HG02884 (cell line): ENCODE data around the gene TSPAN31.
A peak's percentile ranks its signal among the peaks of the same experiment; 100 is the strongest.
"Not testable (repeated sequence)": the region's sequence is repeated elsewhere in the genome, so short reads cannot be mapped to it uniquely, and the experiment has no call there.

Experiments used
- ATAC-seq: cut with Tn5 transposase; IDR thresholded peaks from one replicate; pipeline ENCODE4 v1.9.1; 2021; ENCODE audit warnings: mild to moderate bottlenecking, moderate library complexity; ENCODE audit not compliant: unreplicated experiment

TSPAN31 gene

DNA sequence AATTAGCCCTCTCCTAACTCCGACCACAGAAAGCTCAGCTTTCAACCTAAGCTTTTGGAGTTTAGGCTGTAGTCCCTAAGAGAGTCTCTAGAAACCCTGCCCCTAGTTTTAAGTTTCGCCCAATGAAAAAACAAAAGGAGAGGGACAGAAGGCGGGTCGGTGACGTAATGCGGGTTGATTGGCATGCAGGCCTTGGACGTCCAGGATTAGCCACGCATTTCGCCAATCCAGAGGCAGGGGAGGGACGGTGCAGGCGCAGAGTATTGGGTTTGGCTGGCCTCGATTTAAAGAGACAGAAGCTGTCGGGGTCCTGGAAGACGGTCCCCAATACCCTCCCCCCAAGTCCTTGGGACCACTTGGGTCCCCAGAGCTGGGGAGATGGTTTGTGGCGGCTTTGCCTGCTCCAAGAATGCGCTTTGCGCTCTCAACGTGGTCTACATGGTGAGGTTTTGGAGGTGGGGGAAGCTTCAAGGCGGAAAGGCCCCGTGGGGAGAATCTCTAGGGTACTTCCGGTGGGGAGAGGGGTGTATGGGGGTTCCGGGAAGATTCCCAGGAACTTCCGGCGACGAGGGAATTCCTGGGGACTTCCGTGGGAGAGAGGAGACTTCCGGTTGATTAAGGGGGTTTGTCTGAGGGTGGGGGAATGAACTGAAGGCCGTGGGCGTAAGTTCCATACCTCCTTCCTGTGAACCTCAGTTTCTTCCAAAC lies at the start of gene TSPAN31:
Gene TSPAN31, plus strand, starts transcription at position 263 of the 708 bp plus-strand sequence. Its CDS starts 116 bp downstream, at position 379.
- ATAC-seq, result peak; percentile 78

DNA sequence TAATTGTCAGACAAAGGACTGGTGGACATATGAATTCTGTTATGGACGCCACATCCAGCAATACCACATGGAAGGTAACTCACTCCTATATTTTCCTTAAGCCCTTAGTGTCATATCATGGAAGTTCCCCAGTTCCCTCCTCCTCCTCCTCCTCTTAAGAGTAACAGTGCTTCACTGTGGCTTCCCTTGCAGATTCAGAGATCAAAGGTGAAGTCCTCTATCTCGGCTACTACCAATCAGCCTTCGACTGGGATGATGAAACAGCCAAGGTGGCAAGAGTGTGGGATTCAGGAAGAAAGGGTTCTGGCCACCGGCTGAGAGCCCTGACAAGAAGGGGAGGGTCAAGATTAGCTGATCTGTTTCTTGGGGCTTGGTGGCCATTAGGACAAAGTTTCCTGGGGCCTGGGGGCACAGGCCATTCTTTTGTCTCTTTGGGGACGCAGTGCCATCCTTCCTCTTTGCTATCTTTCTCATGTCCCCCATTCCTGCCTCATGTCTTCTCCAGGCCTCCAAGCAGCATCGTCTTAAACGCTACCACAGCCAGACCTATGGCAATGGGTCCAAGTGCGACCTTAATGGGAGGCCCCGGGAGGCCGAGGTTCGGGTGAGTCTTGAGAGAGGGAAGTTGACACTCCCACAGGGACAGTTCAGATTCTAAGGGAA lies 48.9 kb upstream of the TSPAN31 start:
- ATAC-seq, result no peak

GRCh38 chr12:57697076-57697475 lies 47.8 kb upstream of the TSPAN31 start:
- ATAC-seq, result no peak

DNA sequence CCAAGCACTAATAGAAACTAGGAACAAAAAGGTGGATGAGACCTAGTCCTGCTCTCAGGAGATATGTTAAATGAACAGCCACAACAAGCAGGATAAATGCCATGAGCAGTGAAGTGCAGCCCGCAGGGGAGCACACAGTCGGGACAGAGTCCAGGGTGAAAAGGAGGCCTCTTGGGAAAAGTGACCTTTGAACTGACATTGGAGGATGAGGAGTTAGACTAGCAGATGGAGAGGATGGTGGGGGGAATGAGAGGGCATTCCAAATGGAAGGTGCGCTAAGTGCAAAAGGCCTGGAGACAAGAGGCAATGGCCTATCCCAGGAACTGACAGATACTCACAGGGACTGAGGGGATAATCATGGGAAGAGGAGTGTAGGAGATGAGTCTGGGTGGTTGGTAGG lies 46.4 kb upstream of the TSPAN31 start:
- no peak for ATAC-seq

DNA sequence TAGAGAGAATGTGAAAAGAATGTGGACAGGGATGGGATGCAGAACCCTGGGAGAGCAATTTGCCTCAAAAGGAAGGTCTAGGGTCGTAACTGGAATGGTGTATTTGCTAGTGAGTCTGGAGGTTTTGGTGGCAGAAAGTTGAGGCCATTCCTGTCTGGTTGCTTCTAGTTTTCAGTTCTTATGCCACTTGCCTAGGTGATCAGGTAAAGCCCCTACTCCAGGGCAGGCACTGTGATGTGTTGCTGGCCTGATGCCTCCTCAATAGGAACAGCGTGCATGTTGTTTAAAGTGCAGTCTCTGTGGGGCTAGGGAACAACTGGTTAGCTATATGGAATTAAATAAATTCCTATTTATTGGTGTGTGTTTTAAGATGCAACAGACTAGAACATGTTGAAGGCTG lies 44.5 kb upstream of the TSPAN31 start:
- no peak for ATAC-seq

GRCh38 chr12:57707250-57707649 lies 37.6 kb upstream of the TSPAN31 start:
- no peak for ATAC-seq

DNA sequence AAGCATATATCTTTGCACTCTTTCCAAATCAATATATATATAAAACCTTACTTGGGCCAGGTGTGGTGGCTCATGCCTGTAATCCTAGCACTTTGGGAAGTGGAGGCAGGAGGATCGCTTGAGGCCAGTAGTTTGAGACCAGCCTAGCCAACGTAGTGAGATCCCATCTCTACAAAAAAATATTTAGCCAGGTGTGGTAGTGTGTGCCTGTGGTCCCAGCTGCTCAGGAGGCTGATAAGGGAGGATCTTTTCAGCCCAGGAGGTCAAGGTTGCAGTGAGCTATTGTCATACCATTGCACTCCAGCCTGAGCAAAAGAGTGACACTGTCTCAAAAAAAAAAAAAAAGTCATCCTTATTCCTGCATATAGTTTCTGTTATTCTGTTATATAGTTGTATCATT lies 36.5 kb upstream of the TSPAN31 start:
- ATAC-seq, result no peak

DNA sequence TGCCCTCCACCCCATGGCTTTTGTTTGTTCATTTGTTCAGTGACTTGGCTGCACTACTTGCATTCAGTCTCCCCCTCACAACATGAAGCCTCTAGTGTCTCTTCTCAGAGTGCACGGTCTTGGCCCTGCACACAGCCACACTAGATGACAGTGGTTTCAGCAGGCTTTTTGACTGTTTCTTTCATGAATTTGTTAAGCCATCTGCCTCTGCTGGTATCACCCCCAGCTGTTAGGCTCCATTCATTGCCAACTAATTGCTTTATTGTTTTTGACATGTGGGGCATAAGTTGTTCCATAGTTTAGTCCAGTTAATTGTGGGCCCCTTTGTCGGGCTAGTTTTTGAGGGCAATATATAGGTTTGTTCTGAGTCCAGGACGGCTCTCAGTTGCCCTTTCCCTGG lies 32.1 kb upstream of the TSPAN31 start:
- no peak for ATAC-seq

DNA sequence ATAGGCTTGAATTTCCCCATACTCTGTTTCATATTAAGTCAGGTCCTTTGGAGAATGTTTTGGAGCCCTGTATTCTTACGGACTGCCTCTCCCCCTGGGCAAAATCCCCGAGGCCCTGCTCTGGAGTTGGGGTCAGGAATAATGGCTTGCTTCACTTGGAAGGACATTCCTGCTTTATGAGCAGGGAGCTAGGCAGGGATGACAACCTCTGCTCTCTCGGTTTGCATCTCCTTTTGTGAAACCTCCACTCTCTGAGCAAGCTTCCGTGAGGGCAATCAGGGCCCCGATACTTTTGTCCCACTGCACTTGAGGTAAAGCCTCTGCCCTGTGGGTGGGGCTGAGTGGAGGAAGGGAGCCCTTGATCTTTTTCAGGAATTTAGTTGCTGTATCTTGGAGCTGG lies 31.6 kb upstream of the TSPAN31 start:
- ATAC-seq, result no peak

DNA sequence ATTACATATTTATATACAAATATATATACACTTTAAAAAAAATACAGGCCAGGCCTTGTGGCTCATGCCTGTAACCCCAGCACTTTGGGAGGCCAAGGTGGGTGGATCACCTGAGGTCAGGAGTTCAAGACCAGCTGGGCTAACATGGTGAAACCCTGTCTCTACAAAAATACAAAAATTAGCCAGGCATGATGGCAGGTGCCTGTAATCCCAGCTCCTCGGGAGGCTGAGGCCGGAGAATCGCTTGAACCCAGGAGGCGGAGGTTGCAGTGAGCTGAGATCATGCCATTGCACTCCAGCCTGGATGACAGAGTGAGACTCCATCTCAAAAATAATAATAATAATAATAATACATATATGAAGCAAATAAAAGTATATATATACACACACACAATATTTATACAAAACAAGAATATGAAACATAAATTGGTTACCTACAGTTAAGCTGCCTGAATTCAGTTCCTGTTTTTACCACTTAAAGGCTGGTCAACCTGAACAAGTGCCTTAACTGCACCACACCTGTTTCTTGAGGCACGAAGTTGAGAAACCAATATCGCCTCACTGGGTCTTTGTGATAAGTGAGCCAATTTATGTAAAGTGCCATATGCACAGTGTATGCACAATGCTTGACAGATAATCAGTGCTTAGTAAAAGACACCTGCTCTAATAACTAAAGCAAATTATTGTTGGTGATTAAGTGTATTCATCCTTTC lies 29.6 kb upstream of the TSPAN31 start:
- not testable (repeated sequence) for ATAC-seq

GRCh38 chr12:57715786-57716185 lies 29.1 kb upstream of the TSPAN31 start:
- no peak for ATAC-seq

DNA sequence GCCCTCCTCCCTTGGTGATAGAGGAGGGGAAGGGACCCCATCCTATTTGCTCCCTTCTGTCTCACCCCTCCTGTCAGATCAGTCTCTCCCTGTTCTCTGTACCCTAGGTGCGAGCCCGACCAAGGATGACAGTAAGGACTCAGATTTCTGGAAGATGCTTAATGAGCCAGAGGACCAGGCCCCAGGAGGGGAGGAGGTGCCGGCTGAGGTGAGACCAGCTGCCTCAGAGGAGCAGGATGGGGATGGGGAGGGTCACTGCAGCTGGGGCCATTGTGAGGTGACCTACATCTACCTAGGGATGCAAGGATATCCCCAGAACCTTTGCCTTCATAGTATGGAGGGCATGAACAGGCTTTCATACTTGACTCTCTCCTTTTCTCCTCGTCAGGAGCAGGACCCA lies 28.5 kb upstream of the TSPAN31 start:
- ATAC-seq, result no peak

DNA sequence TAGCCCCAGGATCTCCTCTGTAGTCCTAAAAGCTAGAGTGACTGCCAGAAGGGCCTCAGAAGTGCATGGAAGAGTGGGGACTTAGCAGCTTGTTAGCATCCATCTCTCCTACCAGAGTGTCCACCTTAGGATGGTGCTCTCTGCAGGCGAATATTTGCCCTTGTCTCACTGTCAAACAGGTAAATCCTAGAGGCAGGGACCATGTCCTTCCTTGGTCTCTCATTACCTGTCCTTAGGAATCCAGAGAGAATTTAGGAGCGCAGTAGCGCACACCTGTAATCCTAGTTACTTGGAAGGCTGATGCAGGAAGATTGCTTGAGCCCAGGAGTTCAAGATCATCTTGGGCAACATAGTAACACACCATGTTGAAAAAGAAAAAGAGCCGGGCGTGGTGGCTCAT lies 27.7 kb upstream of the TSPAN31 start:
- no peak for ATAC-seq

DNA sequence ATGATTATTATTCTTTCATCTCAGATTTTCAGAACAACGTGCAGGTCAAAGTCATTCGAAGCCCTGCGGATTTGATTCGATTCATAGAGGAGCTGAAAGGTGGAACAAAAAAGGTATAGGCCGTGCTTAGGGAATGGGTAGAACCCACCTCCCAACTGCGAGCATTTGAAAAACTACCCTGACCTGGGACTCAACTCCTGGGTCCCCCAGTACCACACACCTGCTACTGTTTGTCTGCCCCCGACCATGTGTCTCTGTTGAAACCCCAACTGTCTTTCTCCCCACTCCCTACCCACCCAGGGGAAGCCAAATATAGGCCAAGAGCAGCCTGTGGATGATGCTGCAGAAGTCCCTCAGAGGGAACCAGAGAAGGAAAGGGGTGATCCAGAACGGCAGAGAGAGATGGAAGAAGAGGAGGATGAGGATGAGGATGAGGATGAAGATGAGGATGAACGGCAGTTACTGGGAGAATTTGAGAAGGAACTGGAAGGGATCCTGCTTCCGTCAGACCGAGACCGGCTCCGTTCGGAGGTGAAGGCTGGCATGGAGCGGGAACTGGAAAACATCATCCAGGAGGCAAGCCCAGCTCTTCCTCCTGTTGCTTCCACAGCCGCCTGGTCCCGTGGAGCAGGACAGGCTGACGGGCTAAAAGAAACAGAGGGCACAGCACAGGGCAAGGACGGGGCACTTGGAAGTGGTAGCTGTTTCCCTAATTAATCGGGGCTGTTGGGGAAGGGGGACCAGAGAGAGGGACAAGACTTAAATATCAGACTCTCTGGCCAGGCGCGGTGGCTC lies 26.8 kb upstream of the TSPAN31 start:
- no peak for ATAC-seq

- no peak for ATAC-seq
Observed at GRCh38 chr12:57718641-57719528, 26.0 kb upstream of the TSPAN31 start.

DNA sequence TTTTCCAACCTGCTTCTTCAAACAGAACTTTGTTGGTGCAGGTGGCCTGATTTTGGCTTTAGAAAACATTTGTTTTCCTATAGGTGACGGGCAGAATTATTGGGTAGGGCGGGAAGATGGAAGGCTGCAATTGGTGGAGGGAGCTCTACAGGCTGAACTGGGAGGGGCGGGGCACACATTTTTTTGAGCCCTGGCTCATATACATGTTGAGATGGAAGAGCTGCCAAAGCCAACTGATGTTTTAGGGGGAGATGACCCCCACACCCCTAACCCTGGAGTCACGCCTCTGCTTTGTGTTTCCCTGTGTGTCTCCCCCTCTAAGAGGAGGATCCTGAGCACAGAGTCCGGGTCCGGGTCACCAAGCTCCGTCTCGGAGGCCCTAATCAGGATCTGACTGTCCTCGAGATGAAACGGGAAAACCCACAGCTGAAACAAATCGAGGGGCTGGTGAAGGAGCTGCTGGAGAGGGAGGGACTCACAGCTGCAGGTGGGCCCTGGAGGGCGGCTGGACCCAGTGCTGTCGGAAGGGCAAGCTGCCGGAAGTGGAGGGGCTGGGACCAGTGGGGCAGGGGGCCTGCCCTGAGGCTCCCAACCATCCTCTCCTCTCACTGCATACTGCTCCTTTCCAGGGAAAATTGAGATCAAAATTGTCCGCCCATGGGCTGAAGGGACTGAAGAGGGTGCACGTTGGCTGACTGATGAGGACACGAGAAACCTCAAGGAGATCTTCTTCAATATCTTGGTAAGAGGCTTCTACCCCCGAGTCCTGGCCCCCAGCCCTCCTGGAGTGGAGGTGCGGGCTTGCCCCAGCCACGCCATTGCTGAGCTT lies 24.8 kb upstream of the TSPAN31 start:
- ATAC-seq, result no peak

GRCh38 chr12:57720606-57721595 lies 23.9 kb upstream of the TSPAN31 start:
- no peak for ATAC-seq
